ENCODE results near the gene DIPK1B.

Gene DIPK1B

DNA sequence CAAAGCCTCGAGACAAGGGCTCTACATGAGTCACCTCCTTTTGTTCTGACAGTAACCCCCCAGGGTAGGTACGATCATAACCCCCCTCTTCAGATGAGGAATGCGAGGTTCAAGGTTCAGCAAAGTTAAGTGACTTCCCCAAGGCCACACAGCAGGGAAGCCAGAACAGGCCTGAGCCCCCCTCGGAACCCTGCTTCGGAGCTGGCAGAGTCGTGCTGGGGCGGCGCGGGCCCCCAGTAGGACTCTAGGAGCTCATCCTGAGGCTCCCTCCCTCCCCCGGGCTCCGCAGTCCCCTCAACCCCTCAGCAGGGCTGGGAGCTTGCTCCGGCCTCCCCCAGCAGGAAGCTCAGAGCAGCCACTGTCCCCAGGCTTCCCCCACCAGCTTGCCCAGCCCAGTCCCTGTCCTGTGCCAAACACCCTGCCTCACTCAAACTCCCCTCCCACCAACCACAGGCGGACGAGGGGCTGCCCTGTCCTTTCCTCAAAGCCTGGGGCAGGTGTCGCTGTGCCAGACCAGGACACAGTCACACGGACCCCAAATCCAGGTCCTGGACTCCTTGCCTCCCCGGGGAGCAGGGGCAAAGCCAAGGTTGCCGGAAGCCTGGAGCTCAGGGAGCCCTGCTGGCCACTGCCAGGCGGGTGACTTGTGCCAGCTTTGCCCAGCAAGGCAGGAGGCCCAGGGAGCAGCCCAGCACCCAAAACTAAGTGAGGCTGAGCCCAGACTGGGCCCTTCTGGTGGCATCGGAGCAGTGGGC, 30.2 kb upstream of the DIPK1B start:
- TF ChIP-seq, protein P1, sequence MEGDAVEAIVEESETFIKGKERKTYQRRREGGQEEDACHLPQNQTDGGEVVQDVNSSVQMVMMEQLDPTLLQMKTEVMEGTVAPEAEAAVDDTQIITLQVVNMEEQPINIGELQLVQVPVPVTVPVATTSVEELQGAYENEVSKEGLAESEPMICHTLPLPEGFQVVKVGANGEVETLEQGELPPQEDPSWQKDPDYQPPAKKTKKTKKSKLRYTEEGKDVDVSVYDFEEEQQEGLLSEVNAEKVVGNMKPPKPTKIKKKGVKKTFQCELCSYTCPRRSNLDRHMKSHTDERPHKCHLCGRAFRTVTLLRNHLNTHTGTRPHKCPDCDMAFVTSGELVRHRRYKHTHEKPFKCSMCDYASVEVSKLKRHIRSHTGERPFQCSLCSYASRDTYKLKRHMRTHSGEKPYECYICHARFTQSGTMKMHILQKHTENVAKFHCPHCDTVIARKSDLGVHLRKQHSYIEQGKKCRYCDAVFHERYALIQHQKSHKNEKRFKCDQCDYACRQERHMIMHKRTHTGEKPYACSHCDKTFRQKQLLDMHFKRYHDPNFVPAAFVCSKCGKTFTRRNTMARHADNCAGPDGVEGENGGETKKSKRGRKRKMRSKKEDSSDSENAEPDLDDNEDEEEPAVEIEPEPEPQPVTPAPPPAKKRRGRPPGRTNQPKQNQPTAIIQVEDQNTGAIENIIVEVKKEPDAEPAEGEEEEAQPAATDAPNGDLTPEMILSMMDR (IDR thresholded peaks at IDR 0.05; ENCODE audit: extremely low read depth, missing control alignments) = no peak
- DNase-seq (ENCODE audit: low spot score) = no peak

DNA sequence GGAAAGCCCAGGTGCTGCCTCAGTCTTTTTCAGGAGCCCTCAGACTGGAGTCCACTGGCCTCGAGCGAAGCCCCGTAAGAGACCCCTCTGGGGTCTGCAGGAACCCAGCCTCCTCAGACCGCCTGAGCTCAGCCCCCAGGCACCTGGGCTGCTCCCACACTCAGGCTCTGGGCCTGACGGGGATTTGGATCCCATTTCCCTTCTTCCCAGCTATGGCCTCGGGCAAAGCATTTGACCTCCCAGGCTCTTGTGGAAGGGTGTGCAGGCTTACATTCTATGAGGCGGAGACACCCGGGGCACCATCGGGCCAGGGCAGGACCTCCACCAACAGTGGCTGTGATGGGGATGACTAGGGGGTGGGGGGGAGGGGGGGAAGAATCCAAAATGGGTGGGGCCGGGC, 29.7 kb upstream of the DIPK1B start:
- DNase-seq (ENCODE audit: low spot score) = no peak
- TF ChIP-seq, protein P1 (IDR thresholded peaks at IDR 0.05; ENCODE audit: extremely low read depth, missing control alignments) = no peak

DNA sequence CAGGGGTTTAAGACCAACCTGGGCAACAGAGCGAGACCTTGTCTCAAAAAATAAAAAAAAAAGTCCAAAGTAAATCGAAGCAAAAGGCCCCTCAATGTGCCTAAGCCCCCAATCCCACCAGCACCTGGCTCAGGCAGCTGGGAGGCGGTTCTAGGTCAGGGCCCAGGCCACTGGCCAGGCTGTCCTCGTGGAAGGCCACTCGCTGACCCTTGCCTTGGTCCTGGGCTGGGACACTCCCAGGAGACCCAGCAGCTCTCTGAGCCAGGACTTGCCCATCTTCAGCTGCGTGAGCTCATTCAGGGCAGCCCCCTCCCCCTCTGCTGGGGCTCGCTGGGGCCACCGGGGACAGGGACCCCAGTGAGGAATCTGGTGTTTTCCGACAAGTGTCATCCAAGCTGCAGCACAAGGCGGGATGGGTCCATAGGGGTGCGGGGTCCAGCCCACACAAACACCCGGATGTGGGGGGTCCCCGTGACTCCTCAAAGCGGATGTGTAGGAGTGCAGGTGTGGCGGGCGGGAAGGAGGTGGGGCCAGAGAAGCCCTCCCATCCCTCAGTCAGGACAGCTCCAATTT, 29.1 kb upstream of the DIPK1B start:
- DNase-seq (ENCODE audit: low spot score) = no peak
- TF ChIP-seq, protein P1 (IDR thresholded peaks at IDR 0.05; ENCODE audit: extremely low read depth, missing control alignments) = no peak

DNA sequence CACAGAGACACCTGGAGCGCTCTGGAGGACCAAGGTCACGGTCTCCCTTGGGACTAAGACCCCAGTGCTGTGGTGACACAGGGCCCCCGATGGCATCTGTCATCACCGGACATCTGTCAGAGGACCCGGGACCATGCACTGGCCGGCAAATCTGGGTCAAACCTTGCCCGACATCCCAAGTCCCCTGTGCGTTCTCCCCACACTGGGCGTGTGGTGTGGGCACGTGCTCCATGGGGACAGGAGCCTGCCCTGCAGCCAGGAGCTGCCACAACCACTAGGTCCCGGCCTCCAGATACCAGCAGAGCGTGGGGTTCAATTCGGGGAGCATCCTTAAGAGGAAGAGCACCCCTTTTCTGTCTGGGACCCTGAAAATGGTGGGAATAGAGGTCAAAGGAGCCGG, 28.6 kb upstream of the DIPK1B start:
- DNase-seq (ENCODE audit: low spot score) = no peak
- TF ChIP-seq, protein P1 (IDR thresholded peaks at IDR 0.05; ENCODE audit: extremely low read depth, missing control alignments) = no peak

DNA sequence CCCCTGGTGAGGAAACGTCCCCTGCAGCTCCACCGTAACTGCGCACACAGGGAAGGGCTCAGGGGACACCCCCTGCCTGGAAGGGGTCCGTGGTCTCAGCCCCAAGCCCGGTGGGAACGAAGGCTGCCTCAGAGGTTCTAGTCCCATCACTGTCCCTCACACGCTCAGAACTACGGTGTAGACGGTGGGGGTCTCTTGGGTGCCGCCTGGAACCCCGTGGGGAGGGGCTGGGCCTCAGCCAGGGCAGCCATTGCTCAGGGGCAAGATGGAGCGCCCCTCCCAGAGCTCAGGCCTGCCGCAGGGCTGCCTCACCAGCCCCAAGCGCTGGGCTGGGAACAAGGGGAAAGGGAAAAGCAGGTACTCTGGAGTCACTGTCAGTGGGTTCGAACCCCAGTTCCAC, 28.0 kb upstream of the DIPK1B start:
- TF ChIP-seq, protein P1 (IDR thresholded peaks at IDR 0.05; ENCODE audit: extremely low read depth, missing control alignments) = no peak
- DNase-seq (ENCODE audit: low spot score) = no peak

DNA sequence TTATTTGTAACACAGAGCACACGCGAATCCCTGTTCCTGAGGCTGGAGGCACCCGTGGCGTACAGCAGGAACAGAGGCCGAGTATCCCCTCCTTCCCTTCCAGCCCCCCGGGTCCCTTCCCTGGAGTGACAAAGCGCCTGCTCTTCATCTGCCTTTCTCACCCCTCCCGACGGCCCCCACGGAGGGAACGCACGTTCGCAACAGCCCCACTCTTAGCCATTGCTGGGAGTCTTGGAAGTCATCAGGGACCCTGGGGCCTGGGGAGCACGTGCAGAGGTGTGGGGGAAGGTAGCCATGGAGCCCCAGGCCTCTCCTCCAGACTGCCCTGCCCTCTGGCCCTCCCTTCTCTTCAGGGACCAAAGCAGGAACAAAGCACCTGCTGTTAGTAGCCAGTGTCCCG, 27.6 kb upstream of the DIPK1B start:
- DNase-seq (ENCODE audit: low spot score) = no peak
- TF ChIP-seq, protein P1 (IDR thresholded peaks at IDR 0.05; ENCODE audit: extremely low read depth, missing control alignments) = no peak

DNA sequence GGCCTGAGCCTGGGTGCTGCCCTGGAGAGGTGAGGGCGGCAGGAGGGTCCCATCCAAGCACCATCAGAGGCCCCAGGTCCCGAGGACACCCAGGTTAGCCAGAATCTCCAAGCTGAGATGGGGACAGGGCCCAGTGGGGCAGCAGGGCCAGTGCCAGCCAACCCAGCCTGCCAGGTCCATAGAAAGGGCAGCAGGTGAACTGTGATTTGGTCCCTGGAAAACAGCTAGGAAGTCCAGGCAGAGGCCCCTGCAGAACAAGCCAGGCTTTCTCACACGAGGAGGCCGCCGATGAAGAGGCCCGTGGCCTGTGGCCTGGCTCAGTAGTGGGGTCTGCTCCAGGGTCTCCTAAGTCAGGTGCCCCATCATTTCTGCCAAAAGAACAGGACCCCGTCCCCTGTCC, 27.2 kb upstream of the DIPK1B start:
- no peak for DNase-seq (ENCODE audit: low spot score)
- TF ChIP-seq, protein P1 (IDR thresholded peaks at IDR 0.05; ENCODE audit: extremely low read depth, missing control alignments) = no peak
